GM04504 (cell line): ENCODE results near the gene ZCCHC7.
"Not testable (repeated sequence)": the region's sequence is repeated elsewhere in the genome, so short reads cannot be mapped to it uniquely, and the experiment has no call there.

Experiments
- DNase-seq: peaks from one replicate; pipeline ENCODE4 v3.0.0-alpha.2; 2012; ENCODE audit warnings: low read depth

The ZCCHC7 gene

DNA sequence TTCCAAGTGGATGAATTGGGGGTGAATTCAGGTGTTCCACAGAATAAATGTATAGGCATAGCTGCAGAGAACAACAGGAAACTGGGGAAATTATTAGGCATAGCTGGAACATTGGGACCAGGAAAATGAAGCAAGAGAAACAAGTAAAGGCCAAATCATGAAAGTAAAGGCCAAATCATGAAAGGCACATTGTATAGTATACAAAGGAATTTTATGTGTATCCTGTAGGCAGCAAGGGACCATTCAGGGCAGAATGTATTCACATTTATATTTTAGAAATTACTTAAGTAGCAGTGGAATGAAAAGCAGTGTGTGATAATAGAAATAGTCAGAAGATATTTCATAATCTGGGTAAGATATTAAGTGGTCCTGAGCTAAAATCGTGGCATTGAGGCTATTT lies 174.8 kb downstream of the ZCCHC7 start:
- no peak for DNase-seq

DNA sequence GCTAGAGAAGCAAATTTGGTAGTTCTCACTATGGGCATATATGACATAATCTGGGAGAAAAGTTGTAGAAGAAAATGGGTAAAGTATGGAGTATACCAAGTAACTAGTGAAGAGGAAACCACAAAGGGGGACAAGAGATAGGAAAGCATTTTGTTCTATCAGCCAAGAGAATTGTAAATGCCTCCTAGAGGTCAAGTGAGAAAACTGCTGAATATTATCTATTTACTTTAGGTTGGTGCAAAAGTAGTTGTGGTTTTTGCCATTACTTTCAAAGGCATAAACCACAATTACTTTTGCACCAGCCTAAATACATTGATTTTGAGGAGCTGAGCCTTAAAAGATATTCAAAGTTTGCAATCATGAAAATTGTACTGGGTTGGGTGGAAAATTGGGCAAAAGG lies 175.4 kb downstream of the ZCCHC7 start:
- no peak for DNase-seq

GRCh38 chr9:37297592-37297991 lies 177.2 kb downstream of the ZCCHC7 start:
- no peak for DNase-seq

DNA sequence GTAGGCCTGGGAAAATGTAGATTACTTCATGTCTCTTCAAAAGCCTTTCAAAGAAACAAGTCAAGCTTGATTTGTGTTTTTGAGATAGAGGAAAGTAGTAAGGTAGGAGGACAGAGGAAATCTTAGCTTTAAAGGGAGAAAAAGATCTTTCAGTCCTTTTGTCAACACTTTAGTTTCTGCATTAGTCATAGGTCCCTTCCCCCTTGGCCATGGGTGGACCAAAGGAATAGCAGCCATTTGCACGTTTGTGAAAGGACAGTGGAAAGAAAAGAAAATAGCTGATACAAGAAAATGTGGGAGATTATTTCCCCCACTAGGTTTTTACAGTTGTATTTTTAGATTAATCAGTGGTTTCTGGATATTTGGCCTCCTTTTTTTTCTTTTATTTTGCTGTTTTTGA lies 180.2 kb downstream of the ZCCHC7 start:
- DNase-seq, result no peak

GRCh38 chr9:37301042-37301853 lies 180.9 kb downstream of the ZCCHC7 start:
- no peak for DNase-seq

DNA sequence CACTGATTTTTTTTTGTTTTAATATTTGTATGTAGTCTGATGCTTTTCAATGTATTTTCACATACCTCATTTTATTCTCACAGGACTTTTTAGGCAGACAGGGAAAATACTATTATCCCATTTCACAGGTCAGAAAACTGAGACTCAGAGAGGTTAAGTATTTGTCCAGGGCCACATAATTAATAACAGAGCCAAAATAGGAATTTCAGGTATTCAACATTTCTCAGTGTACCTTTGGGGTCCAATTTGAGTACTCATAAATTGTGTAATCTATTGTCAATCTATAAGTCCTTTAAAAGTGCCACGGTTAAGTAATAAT lies 181.4 kb downstream of the ZCCHC7 start:
- no peak for DNase-seq

DNA sequence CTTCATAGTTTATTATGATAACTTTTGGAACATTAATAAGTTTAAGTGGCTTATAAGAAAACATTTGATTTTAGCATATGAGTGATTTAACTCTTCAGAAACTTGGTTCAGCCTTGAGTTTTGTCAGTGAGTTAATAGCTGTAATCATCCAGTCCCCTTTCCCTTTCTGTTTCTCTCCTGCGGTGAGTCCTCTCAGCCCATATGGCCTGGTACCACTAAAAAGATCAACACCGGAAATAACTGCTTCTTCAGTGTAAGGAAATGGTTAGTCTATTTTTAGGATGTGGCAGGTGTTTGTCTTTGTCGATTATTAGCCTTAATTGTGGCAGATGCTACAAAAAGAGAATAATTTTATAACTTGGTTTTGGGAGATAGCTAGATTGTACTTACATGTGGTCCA lies 181.9 kb downstream of the ZCCHC7 start:
- no peak for DNase-seq

DNA sequence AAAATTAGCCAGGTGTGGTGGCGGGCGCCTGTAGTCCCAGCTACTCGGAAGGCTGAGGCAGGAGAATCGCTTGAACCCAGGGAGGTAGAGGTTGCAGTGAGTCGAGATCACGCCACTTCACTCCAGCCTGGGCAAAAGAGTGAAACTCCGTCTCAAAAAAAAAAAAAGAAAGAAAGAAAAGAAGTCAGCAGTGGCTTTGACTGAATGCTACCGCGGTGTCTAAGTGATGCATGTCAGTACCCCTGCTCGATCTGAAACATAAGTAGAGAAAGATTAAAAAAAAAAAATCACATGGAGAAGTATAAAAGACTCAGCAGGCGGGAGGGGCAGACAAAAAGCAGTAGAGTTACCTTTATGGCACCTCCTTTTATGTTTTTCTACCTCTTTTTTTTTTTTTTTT lies 182.9 kb downstream of the ZCCHC7 start:
- not testable (repeated sequence) for DNase-seq

DNA sequence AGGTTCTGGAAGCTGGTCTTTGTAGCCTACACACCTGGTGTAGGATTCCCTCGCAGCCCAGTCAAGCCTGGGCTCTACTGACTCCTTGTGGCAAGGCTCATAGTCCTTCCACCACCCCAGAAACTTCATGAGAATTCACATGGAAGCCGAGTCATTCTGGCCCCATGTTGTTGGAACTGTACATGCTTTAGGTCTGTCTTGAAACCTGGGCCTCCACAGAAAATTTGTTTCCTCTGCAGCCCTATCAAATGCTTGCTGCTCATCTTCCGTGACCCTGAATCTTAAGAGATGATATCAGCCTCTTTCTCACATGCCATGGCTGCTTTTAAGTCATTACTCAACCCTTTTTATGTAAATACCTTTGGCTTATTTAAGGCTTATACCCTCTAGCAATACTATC lies 188.8 kb downstream of the ZCCHC7 start:
- no peak for DNase-seq

GRCh38 chr9:37311938-37312708 lies 191.7 kb downstream of the ZCCHC7 start:
- no peak for DNase-seq

DNA sequence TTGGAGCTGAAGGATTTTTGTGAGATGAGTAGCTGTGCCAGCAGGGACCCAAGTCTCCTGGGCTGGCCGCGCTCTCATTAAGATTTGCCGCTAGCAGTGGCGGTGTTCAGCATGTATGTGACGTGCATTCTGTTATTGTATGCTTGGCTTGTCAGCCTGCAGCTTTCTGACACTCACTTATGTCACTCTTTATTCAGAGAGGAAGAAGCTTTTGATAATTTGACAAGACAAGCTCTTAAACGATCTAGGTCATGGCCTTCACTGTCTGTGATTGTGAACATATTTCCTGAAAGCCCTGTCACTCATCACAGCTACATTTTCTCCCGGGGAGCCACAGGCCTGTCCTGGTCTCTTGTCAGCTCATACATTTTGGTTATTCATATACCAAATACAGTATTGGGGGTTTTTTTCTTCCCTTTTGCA lies 203.9 kb downstream of the ZCCHC7 start:
- no peak for DNase-seq

- DNase-seq, result no peak
Measured at GRCh38 chr9:37324691-37325490, 204.5 kb downstream of the ZCCHC7 start.

DNA sequence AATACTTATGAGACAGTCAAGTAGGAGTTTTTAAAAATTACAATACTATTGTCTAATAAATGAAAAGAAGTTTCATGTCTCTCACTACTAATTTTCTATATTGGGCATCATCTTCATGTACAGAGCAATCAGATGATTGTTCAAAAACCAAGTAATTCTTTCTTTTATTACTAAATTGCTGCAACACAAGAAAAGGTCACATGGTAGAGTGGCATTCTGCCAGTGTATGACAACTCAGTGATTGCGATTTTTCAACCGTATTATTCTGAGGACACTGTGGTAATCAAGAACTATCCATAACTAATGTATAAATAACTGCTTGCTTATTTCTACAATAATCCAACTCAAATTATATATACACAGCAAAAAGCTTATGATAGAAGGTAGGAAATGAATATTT lies 205.4 kb downstream of the ZCCHC7 start:
- DNase-seq, result no peak

DNA sequence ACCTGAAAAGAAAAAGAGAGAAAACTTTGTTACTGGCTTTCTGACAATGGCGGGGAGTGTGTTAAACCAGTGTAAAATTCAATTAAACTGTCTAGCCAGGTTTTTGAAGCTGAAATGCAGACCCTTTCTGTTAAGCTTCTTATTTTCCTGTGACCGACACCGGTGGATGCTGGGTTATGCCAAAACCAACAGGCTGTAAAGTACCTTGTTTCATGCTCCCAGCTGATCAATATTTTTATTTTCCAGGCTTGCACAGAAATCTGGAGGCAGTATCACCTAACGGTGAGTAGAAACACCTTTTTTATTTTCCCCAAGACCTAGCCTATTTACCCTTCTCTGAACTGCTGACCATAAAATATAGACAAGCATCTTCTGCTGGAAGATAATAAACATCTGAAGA lies 207.2 kb downstream of the ZCCHC7 start:
- no peak for DNase-seq

DNA sequence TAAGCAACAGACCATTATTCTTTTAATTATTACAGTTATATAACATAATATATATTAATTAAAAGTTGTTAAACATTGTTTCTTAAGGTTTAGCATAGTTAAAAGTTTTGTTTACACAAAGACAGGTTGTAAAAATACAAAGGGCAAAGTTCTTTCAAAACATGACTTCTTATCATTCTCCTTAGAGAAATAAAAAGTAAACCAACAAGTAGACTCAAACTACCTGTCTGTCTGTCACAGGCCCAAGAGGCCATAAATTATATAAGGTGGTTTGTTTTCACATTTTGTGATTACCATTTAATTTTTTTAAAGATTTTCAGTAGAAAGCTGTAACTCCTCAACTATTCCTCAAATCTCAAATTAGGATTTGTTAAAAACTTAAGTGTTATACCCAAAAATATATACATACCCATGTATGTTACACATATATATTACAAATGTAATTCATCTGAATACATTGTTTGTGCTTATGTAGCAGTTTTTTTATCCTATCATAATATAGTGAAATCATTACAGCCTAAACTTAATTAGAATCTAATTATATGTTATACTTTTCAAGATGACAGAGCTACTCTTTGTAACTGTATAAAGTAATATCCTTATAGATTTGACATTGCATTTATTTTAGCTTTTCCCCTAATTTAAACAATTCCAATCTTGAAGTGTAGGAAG lies 208.3 kb downstream of the ZCCHC7 start:
- no peak for DNase-seq

DNA sequence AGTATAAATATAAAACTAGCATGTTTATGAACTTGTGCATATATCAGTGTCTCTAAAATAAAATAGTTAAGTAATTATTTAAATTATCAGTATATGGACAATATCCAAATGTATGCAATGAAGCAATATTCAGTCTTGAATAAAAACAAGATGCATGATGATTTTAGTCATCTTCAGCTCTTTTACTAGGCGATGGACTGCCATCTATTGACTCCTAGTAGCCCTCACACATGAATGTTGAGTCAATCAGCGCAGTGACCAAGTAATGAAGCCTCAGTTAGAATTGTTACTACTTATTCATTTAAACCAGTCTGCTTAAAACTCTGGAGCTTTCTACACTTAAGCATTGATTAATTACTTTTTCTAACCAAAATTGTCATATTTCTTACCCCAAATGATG lies 209.2 kb downstream of the ZCCHC7 start:
- no peak for DNase-seq

DNA sequence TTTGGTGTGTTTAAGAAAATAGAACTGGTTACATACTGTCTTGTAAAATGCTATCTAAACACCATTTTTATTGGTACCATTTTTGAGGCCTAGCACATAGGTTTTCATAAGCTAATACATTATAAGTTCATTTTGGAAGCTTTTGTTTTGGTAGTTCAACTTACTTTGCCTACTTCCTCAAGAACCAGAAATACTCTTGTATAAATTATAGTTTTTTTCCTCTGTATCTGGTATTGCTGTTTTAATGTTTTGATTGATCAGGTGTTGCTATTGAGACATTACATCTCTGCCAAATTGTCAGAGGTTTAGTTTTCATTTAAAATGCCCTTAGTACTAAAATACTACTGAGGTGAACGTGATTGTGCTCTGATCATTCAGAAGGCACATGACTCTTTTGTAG lies 211.5 kb downstream of the ZCCHC7 start:
- DNase-seq, result no peak

- no peak for DNase-seq
Measured at GRCh38 chr9:37332578-37332977, 212.2 kb downstream of the ZCCHC7 start.

DNA sequence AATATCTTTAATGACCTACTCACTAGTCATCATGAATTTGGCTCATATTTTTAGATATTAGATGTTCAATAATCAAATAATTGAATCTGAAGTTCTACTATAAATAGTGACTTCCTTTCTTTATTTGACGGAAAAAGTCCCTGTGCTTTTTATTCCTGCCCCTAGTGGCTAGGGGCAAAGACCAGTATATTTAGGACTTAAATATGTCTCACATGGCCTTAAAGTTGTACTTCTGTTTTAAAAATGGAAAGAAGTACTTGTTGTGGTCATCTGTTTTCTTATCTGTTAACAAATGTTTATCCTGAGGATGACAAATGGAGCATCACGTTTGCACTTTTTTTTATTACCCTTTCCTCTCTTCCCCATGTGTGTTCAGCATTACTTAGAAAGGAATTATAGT lies 212.9 kb downstream of the ZCCHC7 start:
- no peak for DNase-seq

GRCh38 chr9:37335238-37335637 lies 214.9 kb downstream of the ZCCHC7 start:
- no peak for DNase-seq

GRCh38 chr9:37336150-37336549 lies 215.8 kb downstream of the ZCCHC7 start:
- no peak for DNase-seq

DNA sequence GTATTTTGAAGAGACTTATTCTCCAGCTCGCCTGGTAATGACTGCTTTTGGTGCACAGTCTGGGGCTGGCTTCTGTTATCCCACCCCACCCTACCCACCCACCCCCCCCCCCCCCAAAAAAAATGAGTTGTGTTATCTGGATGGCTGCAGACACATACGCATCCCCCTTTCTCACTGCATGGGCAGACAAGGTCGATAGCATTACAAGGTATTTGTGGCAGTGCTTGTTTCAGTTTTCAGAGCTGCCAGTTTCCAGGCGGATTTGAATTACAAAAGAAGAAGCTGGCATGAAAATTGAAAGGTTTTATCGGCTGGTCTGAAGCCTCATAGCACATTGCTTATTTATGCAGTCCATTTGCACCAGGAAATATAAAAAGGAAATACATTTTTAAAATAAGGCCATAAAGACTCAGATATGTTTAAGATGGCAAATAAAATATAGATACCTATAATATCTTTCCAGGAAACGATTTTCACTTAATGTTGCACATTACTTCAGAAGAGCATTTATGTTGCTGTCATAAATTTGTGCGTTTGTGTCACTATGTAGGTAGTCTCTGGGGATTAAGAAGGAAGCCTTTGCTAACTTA lies 217.0 kb downstream of the ZCCHC7 start:
- no peak for DNase-seq
